ENCODE data around the gene EXOC3. TPM values are rescaled to one million over a fixed set of nuclear protein-coding genes. Genes with fewer than 3 reads are reported as not detected.
"Not testable (repeated sequence)": the region's sequence is repeated elsewhere in the genome, so short reads cannot be mapped to it uniquely, and the experiment has no call there.

The EXOC3 gene
- total RNA-seq, 2 experiments from 2014 or later: 65.5 to 79.0 TPM

GRCh38 chr5:486597-486996, 43.6 kb downstream of the EXOC3 start:
- H3K9me3 Mint-ChIP-seq; POLR2A ChIA-PET; H3K4me3 Mint-ChIP-seq; H3K36me3 Mint-ChIP-seq (ENCODE audit: low read depth); H3K27ac Mint-ChIP-seq; DNase-seq; H3K27me3 Mint-ChIP-seq: not testable (repeated sequence)
- H3K4me1 Mint-ChIP-seq: peaks cover 11% of the 10 kb centered on the region
- CTCF ChIA-PET: interaction anchor here (1.4 kb wide), 1 partner anchor 13 kb away, joined by 4 read pairs; no protein-coding TSS in a partner anchor

- ChIA-PET POLR2A (no interaction called here), CTCF (no interaction called here)
- peaks cover 11% of the 10 kb centered on the region for H3K4me1 Mint-ChIP-seq
- no peak for DNase-seq
- H3K36me3 Mint-ChIP-seq (ENCODE audit: low read depth): no peaks in the 10 kb centered on the region
- H3K9me3 Mint-ChIP-seq: no peaks in the 10 kb centered on the region
- peaks cover 2% of the 10 kb centered on the region for H3K27me3 Mint-ChIP-seq
- H3K4me3 Mint-ChIP-seq: no peak overlapping the region
- H3K27ac Mint-ChIP-seq: no peak overlapping the region
Observed at GRCh38 chr5:488241-488640, 45.3 kb downstream of the EXOC3 start.

DNA sequence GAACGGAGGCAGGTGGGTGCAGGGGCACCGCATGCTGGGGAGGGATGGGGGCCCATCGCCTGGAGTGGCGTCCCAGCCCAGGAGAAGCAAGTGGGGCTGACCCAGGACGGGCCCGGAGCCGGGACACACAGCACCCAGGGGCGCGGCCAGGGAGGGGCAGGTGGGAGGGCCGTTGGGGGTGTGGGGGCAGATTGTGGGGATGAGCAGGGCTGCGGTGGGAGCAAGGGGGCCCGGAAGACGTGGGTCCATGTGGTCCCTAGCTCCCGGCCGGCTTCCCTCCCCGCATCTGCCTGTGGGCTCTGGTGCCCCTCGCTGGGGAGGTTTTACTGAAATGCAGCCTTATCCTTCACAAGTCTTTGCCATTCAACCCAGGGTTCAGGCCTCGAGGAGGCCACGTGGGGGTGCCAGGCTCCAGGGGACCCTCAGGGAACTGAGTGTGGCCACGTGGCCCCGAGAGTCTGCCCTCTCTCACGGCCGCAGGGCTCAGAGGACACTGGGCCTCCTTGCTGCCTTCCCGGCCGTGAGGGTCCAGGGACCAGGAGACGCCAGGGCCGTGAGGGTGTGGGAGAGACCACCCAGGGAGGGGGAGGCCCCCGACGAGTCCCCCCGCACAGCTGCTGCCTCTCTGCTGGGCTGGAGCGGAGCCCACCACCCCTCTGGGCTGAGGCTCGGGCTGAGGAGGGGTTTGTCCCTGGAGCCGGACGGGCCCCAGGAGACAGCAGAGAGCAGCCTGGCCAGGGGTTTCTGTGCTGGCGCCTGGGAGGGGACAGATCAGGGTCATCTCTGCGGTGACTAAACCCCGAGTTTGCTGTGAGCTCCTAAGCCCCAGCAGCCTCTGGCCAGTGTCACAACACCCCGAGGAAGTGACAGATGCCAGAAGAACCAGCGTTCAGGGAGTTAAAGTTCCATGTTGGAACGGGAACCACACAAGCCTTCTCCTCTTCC, 46.0 kb downstream of the EXOC3 start:
- Mint-ChIP-seq H3K36me3 (ENCODE audit: low read depth) (no peaks in the 10 kb centered on the region), H3K27ac (no peak overlapping the region), H3K27me3 (peaks cover 2% of the 10 kb centered on the region), H3K4me1 (peaks cover 11% of the 10 kb centered on the region), H3K9me3 (no peaks in the 10 kb centered on the region), H3K4me3 (no peak overlapping the region)
- ChIA-PET POLR2A (no interaction called here), CTCF (interaction anchor here (1.4 kb wide), 1 partner anchor 13 kb away, joined by 4 read pairs; no protein-coding TSS in a partner anchor)
- no peak for DNase-seq

DNA sequence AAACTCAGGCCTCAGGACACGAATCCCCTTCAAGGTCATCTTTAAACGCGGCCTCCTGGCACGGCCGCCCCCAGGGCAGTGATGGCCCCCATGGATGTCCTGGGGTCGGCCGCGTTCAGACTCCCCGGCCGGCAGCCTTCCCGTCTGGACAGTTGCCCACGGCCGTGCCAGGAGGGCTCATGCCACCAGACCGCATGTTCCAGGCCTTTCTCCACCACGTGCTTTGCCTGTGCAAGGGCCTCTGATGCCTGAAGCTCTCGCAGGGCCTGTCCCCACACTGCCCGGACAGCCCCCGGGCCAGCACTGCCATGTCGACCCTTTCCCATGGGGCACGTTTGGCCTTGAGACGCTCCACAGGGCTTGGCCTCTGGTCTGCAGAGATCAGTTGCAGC, 46.7 kb downstream of the EXOC3 start:
- H3K4me3 Mint-ChIP-seq: no peak overlapping the region
- H3K27ac Mint-ChIP-seq: no peak overlapping the region
- H3K36me3 Mint-ChIP-seq (ENCODE audit: low read depth): no peaks in the 10 kb centered on the region

GRCh38 chr5:490116-491106, 47.4 kb downstream of the EXOC3 start:
- Mint-ChIP-seq H3K27ac (no peak overlapping the region), H3K4me1 (peaks cover 10% of the 10 kb centered on the region), H3K9me3 (no peaks in the 10 kb centered on the region), H3K4me3 (no peak overlapping the region), H3K27me3 (no peaks in the 10 kb centered on the region), H3K36me3 (ENCODE audit: low read depth) (no peaks in the 10 kb centered on the region)
- POLR2A ChIA-PET: no interaction called here
- CTCF ChIA-PET: interaction anchor here (0.8 to 1.4 kb wide), 2 partner anchors 12 to 17 kb away, joined by 3 to 4 read pairs; no protein-coding TSS in a partner anchor
- no peak for DNase-seq

More for the DNA sequence above, 46.7 kb downstream of the EXOC3 start:
- POLR2A ChIA-PET: no interaction called here
- Mint-ChIP-seq H3K4me1 (peaks cover 11% of the 10 kb centered on the region), H3K27me3 (peaks cover 2% of the 10 kb centered on the region), H3K9me3 (no peaks in the 10 kb centered on the region)
- no peak for DNase-seq
- CTCF ChIA-PET: interaction anchor here (1.4 kb wide), 1 partner anchor 12 kb away, joined by 4 read pairs; no protein-coding TSS in a partner anchor

GRCh38 chr5:491119-491855, 48.3 kb downstream of the EXOC3 start:
- H3K4me3 Mint-ChIP-seq: no peak overlapping the region
- ChIA-PET POLR2A (no interaction called here), CTCF (interaction anchor here (0.8 kb wide), 1 partner anchor 17 kb away, joined by 3 read pairs; no protein-coding TSS in a partner anchor)
- no peak for DNase-seq
- H3K9me3 Mint-ChIP-seq: no peaks in the 10 kb centered on the region
- no peaks in the 10 kb centered on the region for H3K27me3 Mint-ChIP-seq
- H3K4me1 Mint-ChIP-seq: peaks cover 3% of the 10 kb centered on the region
- H3K27ac Mint-ChIP-seq: no peak overlapping the region
- no peaks in the 10 kb centered on the region for H3K36me3 Mint-ChIP-seq (ENCODE audit: low read depth)

GRCh38 chr5:491856-492155, 48.8 kb downstream of the EXOC3 start:
- Mint-ChIP-seq H3K4me3 (no peak overlapping the region), H3K9me3 (no peaks in the 10 kb centered on the region), H3K27ac (no peak overlapping the region), H3K4me1 (no peaks in the 10 kb centered on the region), H3K36me3 (ENCODE audit: low read depth) (no peaks in the 10 kb centered on the region), H3K27me3 (no peaks in the 10 kb centered on the region)
- ChIA-PET POLR2A (no interaction called here), CTCF (no interaction called here)
- DNase-seq: no peak

DNA sequence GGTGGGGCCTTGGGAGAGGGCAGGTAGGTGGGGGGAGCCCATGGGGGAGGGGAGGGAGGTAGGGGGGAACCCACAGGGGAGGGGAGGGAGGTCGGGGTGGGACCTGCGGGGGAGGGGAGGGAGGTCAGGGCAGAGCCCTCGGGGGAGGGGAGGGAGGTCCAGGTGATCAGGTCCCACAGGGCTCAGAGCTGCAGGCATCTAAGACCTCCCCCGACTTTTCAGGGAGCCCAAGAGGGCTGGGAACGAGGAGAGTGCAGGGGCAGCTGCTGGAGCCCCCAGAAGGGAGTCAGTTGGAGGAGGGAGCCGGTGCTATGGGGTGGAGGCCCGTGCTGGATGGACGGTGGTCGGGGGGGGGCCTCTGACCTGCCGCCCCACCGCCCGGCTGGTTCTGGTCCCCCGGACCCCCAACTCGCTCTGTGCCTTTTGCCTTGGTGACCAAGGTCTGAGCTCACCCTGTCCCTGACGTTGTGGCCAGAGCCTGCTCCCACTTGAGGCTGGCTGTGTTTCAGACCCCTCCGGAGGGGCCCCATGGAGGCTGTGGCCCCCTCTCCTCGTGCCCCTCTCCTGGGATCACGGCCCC, 49.4 kb downstream of the EXOC3 start:
- DNase-seq: no peak
- Mint-ChIP-seq H3K9me3 (no peaks in the 10 kb centered on the region), H3K27ac (no peak overlapping the region)

GRCh38 chr5:493119-493701, 50.2 kb downstream of the EXOC3 start:
- CTCF ChIA-PET: interaction anchor here (0.6 to 1.2 kb wide), 4 partner anchors 18 to 1647 kb away, joined by 3 read pairs; no protein-coding TSS in a partner anchor
- POLR2A ChIA-PET: no interaction called here
- Mint-ChIP-seq H3K4me1 (no peaks in the 10 kb centered on the region), H3K27ac (no peak overlapping the region), H3K9me3 (no peaks in the 10 kb centered on the region), H3K36me3 (ENCODE audit: low read depth) (no peaks in the 10 kb centered on the region), H3K4me3 (no peak overlapping the region), H3K27me3 (no peaks in the 10 kb centered on the region)
- DNase-seq: no peak

More for the DNA sequence above, 49.4 kb downstream of the EXOC3 start:
- H3K4me3 Mint-ChIP-seq: no peak overlapping the region
- CTCF ChIA-PET: no interaction called here
- H3K27me3 Mint-ChIP-seq: no peaks in the 10 kb centered on the region
- POLR2A ChIA-PET: no interaction called here
- H3K4me1 Mint-ChIP-seq: no peaks in the 10 kb centered on the region
- no peaks in the 10 kb centered on the region for H3K36me3 Mint-ChIP-seq (ENCODE audit: low read depth)

DNA sequence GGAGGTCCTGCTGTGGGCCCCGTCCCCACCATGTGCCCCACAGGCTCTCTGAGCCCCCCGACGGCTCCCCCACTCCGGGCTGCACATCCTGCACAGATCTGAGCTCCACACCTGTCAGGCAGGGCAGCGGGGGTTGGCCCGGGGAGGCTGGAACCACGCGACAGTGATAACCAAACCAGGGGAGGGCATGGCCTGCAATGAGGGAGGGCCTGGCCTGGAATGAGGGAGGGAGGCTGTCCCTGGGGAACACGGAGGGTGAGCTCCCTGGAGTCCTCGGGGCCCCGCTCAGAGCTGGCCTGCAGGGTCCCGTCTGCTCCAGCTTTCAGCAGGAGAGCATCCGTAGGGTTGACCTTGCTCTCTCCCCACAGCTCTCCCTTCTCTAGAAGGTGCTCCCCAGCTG, 50.8 kb downstream of the EXOC3 start:
- Mint-ChIP-seq H3K4me3 (no peak overlapping the region), H3K4me1 (no peaks in the 10 kb centered on the region), H3K27ac (no peak overlapping the region), H3K9me3 (no peaks in the 10 kb centered on the region), H3K36me3 (ENCODE audit: low read depth) (no peaks in the 10 kb centered on the region), H3K27me3 (no peaks in the 10 kb centered on the region)
- CTCF ChIA-PET: interaction anchor here (1.1 to 1.2 kb wide), 2 partner anchors 18 to 76 kb away, joined by 3 read pairs; no protein-coding TSS in a partner anchor
- DNase-seq: no peak
- POLR2A ChIA-PET: no interaction called here

DNA sequence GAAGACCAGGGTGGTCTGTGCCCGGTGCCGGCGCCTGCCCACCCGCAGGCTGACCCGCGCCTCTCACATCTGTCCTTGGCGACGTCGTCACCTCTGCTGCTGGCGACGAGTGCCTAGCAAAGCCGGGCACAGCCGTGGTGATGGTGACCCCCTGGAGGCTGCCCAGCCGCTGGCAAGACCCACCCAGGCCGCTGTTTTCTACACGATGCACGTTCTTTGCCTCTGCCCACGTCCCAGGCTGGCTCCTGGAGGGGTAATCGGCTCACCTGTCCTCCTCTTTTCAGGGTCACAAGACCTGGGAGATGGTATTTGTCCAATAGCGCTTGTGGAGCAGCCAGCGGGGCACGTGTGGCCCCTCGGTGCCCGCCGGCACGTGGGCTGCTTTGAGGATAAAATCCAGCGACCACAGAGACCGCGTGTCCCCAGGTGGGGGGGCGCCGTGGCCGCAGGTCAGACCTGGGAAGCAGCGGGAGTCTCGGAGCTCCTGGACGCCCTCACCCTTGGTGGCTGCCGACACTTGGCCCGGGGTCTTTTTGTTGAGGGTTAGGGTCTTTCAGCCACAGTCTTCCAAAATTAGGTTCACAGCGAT, 51.8 kb downstream of the EXOC3 start:
- Mint-ChIP-seq H3K36me3 (ENCODE audit: low read depth) (no peaks in the 10 kb centered on the region), H3K27me3 (no peaks in the 10 kb centered on the region), H3K4me1 (no peaks in the 10 kb centered on the region), H3K27ac (no peak overlapping the region), H3K4me3 (no peak overlapping the region), H3K9me3 (no peaks in the 10 kb centered on the region)
- CTCF ChIA-PET: no interaction called here
- POLR2A ChIA-PET: no interaction called here
- no peak for DNase-seq

DNA sequence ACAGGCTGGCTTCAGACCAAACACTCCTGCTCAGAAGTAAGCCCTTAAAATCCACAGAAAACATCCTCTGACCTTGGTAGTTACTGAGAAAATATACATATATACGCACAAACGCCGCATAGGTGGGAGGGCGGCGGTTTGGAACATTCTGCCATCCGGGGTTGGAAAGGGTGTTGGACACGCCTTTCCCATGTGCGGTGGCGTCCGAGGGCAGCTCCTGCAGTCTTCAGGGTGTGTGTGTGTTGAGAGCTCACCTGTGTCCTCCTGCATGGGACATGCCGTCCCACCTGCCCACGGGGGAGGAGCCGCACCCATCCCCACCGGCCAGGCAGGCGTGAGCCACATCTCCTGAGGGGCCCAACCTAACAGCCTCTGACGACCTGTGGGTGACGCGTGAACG, 53.1 kb downstream of the EXOC3 start:
- ChIA-PET CTCF (no interaction called here), POLR2A (no interaction called here)
- no peak overlapping the region for H3K27ac Mint-ChIP-seq

More for the DNA sequence above, 53.1 kb downstream of the EXOC3 start:
- Mint-ChIP-seq H3K4me3 (no peak overlapping the region), H3K9me3 (no peaks in the 10 kb centered on the region), H3K36me3 (ENCODE audit: low read depth) (no peaks in the 10 kb centered on the region), H3K27me3 (no peaks in the 10 kb centered on the region), H3K4me1 (no peaks in the 10 kb centered on the region)
- DNase-seq: no peak

All from activated CD4-positive, alpha-beta T cell treated with anti-CD3 and anti-CD28 coated beads, Interleukin-2, amount 10 ng/mL, durations not matched to agents 7 days and 5 days (primary cell).